Measurements from ENCODE around the gene PPRC1. TPM values are rescaled to one million over a fixed set of nuclear protein-coding genes. Genes with fewer than 3 reads are reported as not detected.
A peak's percentile ranks its signal among the peaks of the same experiment; 100 is the strongest.
"Not testable (repeated sequence)": the region's sequence is repeated elsewhere in the genome, so short reads cannot be mapped to it uniquely, and the experiment has no call there.

Gene PPRC1
- total RNA-seq, 1 donor from 2014 or later = 11.7 TPM

GRCh38 chr10:102185272-102185671 lies 52.4 kb downstream of the PPRC1 start:
- peaks cover 12% of the 10 kb centered on the region for H3F3A ChIP-seq (ENCODE audit: low read depth)
- H3K79me2 ChIP-seq (ENCODE audit: low read depth) = no peaks in the 10 kb centered on the region
- Mint-ChIP-seq H3K4me1 (no peaks in the 10 kb centered on the region), H3K27me3 (ENCODE audit: insufficient read depth, low read depth) (no peaks in the 10 kb centered on the region), H3K9me3 (peaks cover 7% of the 10 kb centered on the region), H3K27ac (no peak overlapping the region), H3K36me3 (no peaks in the 10 kb centered on the region), H3K4me3 (no peak overlapping the region)
- no peak overlapping the region for H3K4me2 ChIP-seq
- no peak overlapping the region for H3K27ac ChIP-seq
- DNase-seq (ENCODE audit: low spot score) = no peak
- TF ChIP-seq CTCF (IDR thresholded peaks at IDR 0.05) (no peak), EZH2phosphoT487 (IDR thresholded peaks at IDR 0.05) (no peak), EZH2 (IDR thresholded peaks at IDR 0.05) (no peak)
- no peaks in the 10 kb centered on the region for H3K36me3 ChIP-seq
- no peak overlapping the region for H3K9ac ChIP-seq
- no peaks in the 10 kb centered on the region for H4K20me1 ChIP-seq (ENCODE audit: low read depth)
- no peak overlapping the region for H3K4me3 ChIP-seq
- H3K4me1 ChIP-seq = peaks cover 17% of the 10 kb centered on the region
- H3K9me3 ChIP-seq (ENCODE audit: low read depth) = peaks cover 6% of the 10 kb centered on the region
- H2AFZ ChIP-seq (replicated peaks) = no peak overlapping the region
- no peaks in the 10 kb centered on the region for H3K27me3 ChIP-seq

GRCh38 chr10:102185811-102186527 lies 53.1 kb downstream of the PPRC1 start:
- H4K20me1 ChIP-seq (ENCODE audit: low read depth) = no peaks in the 10 kb centered on the region
- no peak overlapping the region for H3K9ac ChIP-seq
- H3F3A ChIP-seq (ENCODE audit: low read depth) = peaks cover 12% of the 10 kb centered on the region
- no peak overlapping the region for H3K4me3 Mint-ChIP-seq
- no peak for TF ChIP-seq EZH2phosphoT487 (IDR thresholded peaks at IDR 0.05)
- no peak for TF ChIP-seq CTCF (IDR thresholded peaks at IDR 0.05)
- TF ChIP-seq EZH2 (IDR thresholded peaks at IDR 0.05) = no peak
- no peak overlapping the region for H3K4me2 ChIP-seq
- H3K9me3 ChIP-seq (ENCODE audit: low read depth) = peaks cover 10% of the 10 kb centered on the region
- H3K27me3 Mint-ChIP-seq (ENCODE audit: insufficient read depth, low read depth) = no peaks in the 10 kb centered on the region
- H3K27ac ChIP-seq = no peak overlapping the region
- H3K9me3 Mint-ChIP-seq = peaks cover 11% of the 10 kb centered on the region
- no peak overlapping the region for H2AFZ ChIP-seq (replicated peaks)
- H3K4me1 Mint-ChIP-seq = no peaks in the 10 kb centered on the region
- no peak overlapping the region for H3K27ac Mint-ChIP-seq
- H3K79me2 ChIP-seq (ENCODE audit: low read depth) = no peaks in the 10 kb centered on the region
- no peak overlapping the region for H3K4me3 ChIP-seq
- no peaks in the 10 kb centered on the region for H3K36me3 Mint-ChIP-seq
- no peaks in the 10 kb centered on the region for H3K27me3 ChIP-seq
- H3K4me1 ChIP-seq = peaks cover 17% of the 10 kb centered on the region
- no peak for DNase-seq (ENCODE audit: low spot score)
- no peaks in the 10 kb centered on the region for H3K36me3 ChIP-seq

- H2AFZ ChIP-seq (replicated peaks) = peak overlapping the region; percentile 97
- H4K20me1 ChIP-seq (ENCODE audit: low read depth) = no peaks in the 10 kb centered on the region
- Mint-ChIP-seq H3K36me3 (no peaks in the 10 kb centered on the region), H3K27ac (no peak overlapping the region), H3K9me3 (peaks cover 22% of the 10 kb centered on the region), H3K27me3 (ENCODE audit: insufficient read depth, low read depth) (peaks cover 11% of the 10 kb centered on the region), H3K4me3 (no peak overlapping the region), H3K4me1 (no peaks in the 10 kb centered on the region)
- peak; percentile 11 for DNase-seq (ENCODE audit: low spot score)
- H3K27ac ChIP-seq = peak overlapping the region; percentile 42
- TF ChIP-seq CTCF (IDR thresholded peaks at IDR 0.05) = no peak
- TF ChIP-seq EZH2phosphoT487 (IDR thresholded peaks at IDR 0.05) = no peak
- no peak for TF ChIP-seq EZH2 (IDR thresholded peaks at IDR 0.05)
- H3K4me1 ChIP-seq = peaks cover 17% of the 10 kb centered on the region
- H3K9me3 ChIP-seq (ENCODE audit: low read depth) = peaks cover 10% of the 10 kb centered on the region
- H3K27me3 ChIP-seq = no peaks in the 10 kb centered on the region
- peak overlapping the region; percentile 56 for H3K4me2 ChIP-seq
- peaks cover 12% of the 10 kb centered on the region for H3F3A ChIP-seq (ENCODE audit: low read depth)
- H3K4me3 ChIP-seq = peak overlapping the region; percentile 9
- no peaks in the 10 kb centered on the region for H3K79me2 ChIP-seq (ENCODE audit: low read depth)
- no peaks in the 10 kb centered on the region for H3K36me3 ChIP-seq
- H3K9ac ChIP-seq = no peak overlapping the region
Measured at GRCh38 chr10:102188298-102188940, 55.6 kb downstream of the PPRC1 start.

- H3F3A ChIP-seq (ENCODE audit: low read depth) = peaks cover 12% of the 10 kb centered on the region
- not testable (repeated sequence) for H3K4me3 Mint-ChIP-seq; H3K36me3 Mint-ChIP-seq; DNase-seq (ENCODE audit: low spot score); H2AFZ ChIP-seq (replicated peaks); H3K27me3 ChIP-seq; H3K36me3 ChIP-seq; H3K4me2 ChIP-seq; H3K27ac ChIP-seq; H3K4me1 Mint-ChIP-seq; H3K27ac Mint-ChIP-seq; H3K4me3 ChIP-seq; H3K79me2 ChIP-seq (ENCODE audit: low read depth); H4K20me1 ChIP-seq (ENCODE audit: low read depth); H3K9ac ChIP-seq
- peaks cover 17% of the 10 kb centered on the region for H3K4me1 ChIP-seq
- Mint-ChIP-seq H3K27me3 (ENCODE audit: insufficient read depth, low read depth) (peaks cover 11% of the 10 kb centered on the region), H3K9me3 (peaks cover 22% of the 10 kb centered on the region)
- H3K9me3 ChIP-seq (ENCODE audit: low read depth) = peaks cover 10% of the 10 kb centered on the region
Measured at GRCh38 chr10:102188941-102189898, 56.4 kb downstream of the PPRC1 start.

All from neural progenitor cell (in vitro differentiated cells).